OCI-LY7 (cell line): ENCODE data around the gene AMZ1. TPM values are rescaled to one million over a fixed set of nuclear protein-coding genes. Genes with fewer than 3 reads are reported as not detected.

Experiments used
- BruUV-seq: library from RNA; stranded (reverse); fragments of 400-500 nt; replicated peaks from 2 replicates; lab custom pipeline; 2021; lab: Mats Ljungman, UMichigan
- CTCF ChIA-PET: fragments of 300-600 bp; sonication (Branson Sonifier 250); formaldehyde crosslinking; loops from one replicate; lab custom pipeline; 2022; ENCODE audit warnings: antibody characterized with exemption; ENCODE audit not compliant: unreplicated experiment; lab: Charles Lee
- POLR2A ChIA-PET: fragments of 300-600 bp; sonication (Branson Sonifier 250); formaldehyde crosslinking; loops from one replicate; lab custom pipeline; 2022; ENCODE audit warnings: antibody characterized with exemption; lab: Charles Lee
- DNase-seq: peaks from one replicate; pipeline ENCODE4 v3.0.0-alpha.2; 2015; ENCODE audit warnings: low spot score
- H2AFZ ChIP-seq: fragments of 200-600 bp; sonication (generic), shearing (Covaris generic); 2 replicates; pipeline ENCODE4 v1.6.1; 2014; ENCODE audit warnings: mild to moderate bottlenecking, antibody characterized with exemption, low read length, moderate library complexity
- H3K27ac ChIP-seq: fragments of 200-600 bp; sonication (generic); 2 replicates; pipeline ENCODE4 v1.5.1; 2014; ENCODE audit warnings: mixed run types, low read depth, mild to moderate bottlenecking, moderate library complexity, low read length, inconsistent platforms; ENCODE audit not compliant: poor library complexity, severe bottlenecking
- H3K36me3 ChIP-seq: fragments of 200-600 bp; sonication (generic); 2 replicates; pipeline ENCODE4 v1.6.1; 2014; ENCODE audit warnings: mild to moderate bottlenecking, antibody characterized with exemption, low read length, moderate library complexity, mixed read lengths; ENCODE audit not compliant: insufficient read depth
- H3K4me1 ChIP-seq: fragments of 200-600 bp; sonication (generic); 2 replicates; pipeline ENCODE4 v1.5.1; 2014; ENCODE audit warnings: mild to moderate bottlenecking, low read length; ENCODE audit not compliant: insufficient read depth, poor library complexity, severe bottlenecking
- H3K4me2 ChIP-seq: fragments of 200-600 bp; sonication (generic); 2 replicates; pipeline ENCODE4 v1.6.1; 2014; ENCODE audit warnings: mild to moderate bottlenecking, low read length
- H3K4me3 ChIP-seq: fragments of 200-600 bp; sonication (generic); 2 replicates; pipeline ENCODE4 v1.5.1; 2014; ENCODE audit warnings: mild to moderate bottlenecking, low read depth, low read length; ENCODE audit not compliant: poor library complexity, severe bottlenecking
- H3K79me2 ChIP-seq: fragments of 200-600 bp; sonication (generic); 2 replicates; pipeline ENCODE4 v1.6.1; 2016; ENCODE audit warnings: low read depth, mild to moderate bottlenecking, low read length, moderate library complexity, mixed read lengths; ENCODE audit not compliant: insufficient read depth
- H3K9me2 ChIP-seq: fragments of 200-600 bp; sonication (generic); 2 replicates; pipeline ENCODE4 v1.6.1; 2016; ENCODE audit warnings: mild to moderate bottlenecking, low read length, mixed read lengths; ENCODE audit not compliant: insufficient read depth
- H3K9me3 ChIP-seq: fragments of 200-600 bp; sonication (generic); 2 replicates; pipeline ENCODE4 v1.6.1; 2014; ENCODE audit warnings: mild to moderate bottlenecking, mixed run types, low read length, mixed read lengths
- H4K20me1 ChIP-seq: fragments of 200-600 bp; sonication (generic); 2 replicates; pipeline ENCODE4 v1.6.1; 2014; ENCODE audit warnings: mild to moderate bottlenecking, antibody characterized with exemption, low read length, moderate library complexity, mixed read lengths; ENCODE audit not compliant: insufficient read depth
- EZH2phosphoT487 ChIP-seq: fragments of 200-600 bp; sonication (generic); IDR thresholded peaks from 2 replicates; pipeline ENCODE4 v1.6.1; 2018; ENCODE audit warnings: low read depth, borderline replicate concordance, mild to moderate bottlenecking, mixed run types, antibody characterized with exemption, low read length, moderate library complexity, mixed read lengths
- intact Hi-C: fragments of 100-400 bp; cut with micrococcal nuclease; formaldehyde crosslinking; loops from one replicate; pipeline ENCODE4 v1.10.0; 2022; ENCODE audit not compliant: unreplicated experiment
- total RNA-seq, 2 experiments: library from RNA; depleted of rRNA in 1 of 2; stranded (reverse); fragments of >200 nt in 1 of 2; shearing (Covaris generic) in 1 of 2; gene quantifications; 2 replicates each; pipeline ENCODE4 v1.2.3, GENCODE V29; 2014 to 2022
- TF ChIP-seq, protein P1 (sequence below): fragments of 200-600 bp; sonication (generic); conservative IDR thresholded peaks from 2 replicates; pipeline ENCODE4 v1.5.1; 2014; ENCODE audit warnings: mild to moderate bottlenecking, antibody characterized with exemption, low read length, moderate library complexity, mixed read lengths

The AMZ1 gene
- total RNA-seq, 2 experiments from 2014 or later = 1.4 to 2.7 TPM

DNA sequence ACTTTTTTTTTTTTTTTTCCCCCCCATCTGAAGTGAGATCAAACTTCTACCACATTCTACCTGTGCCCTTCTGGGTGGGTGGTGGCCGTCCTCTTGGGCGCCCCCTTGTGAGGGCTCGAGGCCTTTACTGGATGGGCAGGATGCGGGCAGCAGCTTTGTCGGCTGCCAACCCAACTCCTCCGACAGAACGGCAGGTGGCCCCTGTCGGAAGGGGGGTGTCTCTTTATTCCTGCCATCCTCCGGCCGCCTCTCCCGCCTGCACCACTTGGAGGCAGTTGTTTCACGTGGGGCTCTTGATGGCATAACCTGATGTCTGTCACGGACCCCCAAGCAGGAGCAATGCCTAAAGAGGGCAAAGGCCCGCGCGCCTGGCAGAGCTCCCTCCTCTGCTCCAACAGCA is 31.0 kb downstream of the AMZ1 start:
- Histone ChIP-seq H3K9me2 (no peaks in the 10 kb centered on the region), H3K27ac (no peak overlapping the region), H2AFZ (no peak overlapping the region), H3K4me2 (no peak overlapping the region), H3K36me3 (no peaks in the 10 kb centered on the region), H3K4me1 (peaks cover 32% of the 10 kb centered on the region), H3K9me3 (no peaks in the 10 kb centered on the region), H3K4me3 (no peak overlapping the region), H4K20me1 (no peaks in the 10 kb centered on the region), H3K79me2 (no peaks in the 10 kb centered on the region)
- ChIA-PET CTCF (interaction anchor here (0.6 to 2.2 kb wide), 2 partner anchors 9 to 79 kb away, joined by 3 to 12 read pairs; no protein-coding TSS in a partner anchor), POLR2A (interaction anchor here (0.9 to 1.1 kb wide), 2 partner anchors 8 to 10 kb away, joined by 3 to 4 read pairs; no protein-coding TSS in a partner anchor)
- DNase-seq = peak; percentile 55
- no peak for TF ChIP-seq EZH2phosphoT487
- TF ChIP-seq, protein P1, sequence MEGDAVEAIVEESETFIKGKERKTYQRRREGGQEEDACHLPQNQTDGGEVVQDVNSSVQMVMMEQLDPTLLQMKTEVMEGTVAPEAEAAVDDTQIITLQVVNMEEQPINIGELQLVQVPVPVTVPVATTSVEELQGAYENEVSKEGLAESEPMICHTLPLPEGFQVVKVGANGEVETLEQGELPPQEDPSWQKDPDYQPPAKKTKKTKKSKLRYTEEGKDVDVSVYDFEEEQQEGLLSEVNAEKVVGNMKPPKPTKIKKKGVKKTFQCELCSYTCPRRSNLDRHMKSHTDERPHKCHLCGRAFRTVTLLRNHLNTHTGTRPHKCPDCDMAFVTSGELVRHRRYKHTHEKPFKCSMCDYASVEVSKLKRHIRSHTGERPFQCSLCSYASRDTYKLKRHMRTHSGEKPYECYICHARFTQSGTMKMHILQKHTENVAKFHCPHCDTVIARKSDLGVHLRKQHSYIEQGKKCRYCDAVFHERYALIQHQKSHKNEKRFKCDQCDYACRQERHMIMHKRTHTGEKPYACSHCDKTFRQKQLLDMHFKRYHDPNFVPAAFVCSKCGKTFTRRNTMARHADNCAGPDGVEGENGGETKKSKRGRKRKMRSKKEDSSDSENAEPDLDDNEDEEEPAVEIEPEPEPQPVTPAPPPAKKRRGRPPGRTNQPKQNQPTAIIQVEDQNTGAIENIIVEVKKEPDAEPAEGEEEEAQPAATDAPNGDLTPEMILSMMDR = peak; percentile 81
- intact Hi-C loops = no loop called here
- no TSS peak for BruUV-seq

DNA sequence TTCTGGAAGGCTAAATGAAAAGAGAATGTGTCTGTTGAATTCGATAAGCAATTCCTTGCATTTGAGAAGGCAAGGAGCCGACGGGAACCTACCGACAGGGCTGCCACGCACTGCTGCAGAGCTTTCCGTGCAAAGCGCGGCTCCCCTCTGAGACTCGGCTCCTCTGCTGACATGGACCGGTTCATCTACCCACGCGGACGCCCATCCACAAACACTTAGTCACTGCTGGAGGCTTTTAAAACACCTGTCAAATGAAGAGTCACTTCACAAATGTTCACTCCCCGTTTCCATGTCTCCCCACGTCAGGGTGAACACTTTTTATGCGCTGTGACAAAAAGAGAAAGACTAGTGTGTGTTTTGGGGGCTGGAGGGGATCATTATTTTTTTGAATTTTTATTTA is 32.0 kb downstream of the AMZ1 start:
- intact Hi-C loops = no loop called here
- H3K36me3 ChIP-seq = no peaks in the 10 kb centered on the region
- H3K79me2 ChIP-seq = no peaks in the 10 kb centered on the region
- H3K4me1 ChIP-seq = peaks cover 27% of the 10 kb centered on the region
- BruUV-seq = no TSS peak
- no peak overlapping the region for H3K27ac ChIP-seq
- no peaks in the 10 kb centered on the region for H3K9me3 ChIP-seq
- H4K20me1 ChIP-seq = no peaks in the 10 kb centered on the region
- H3K4me2 ChIP-seq = no peak overlapping the region
- H2AFZ ChIP-seq = no peak overlapping the region
- no peak for DNase-seq
- H3K9me2 ChIP-seq = no peaks in the 10 kb centered on the region
- ChIA-PET CTCF (interaction anchor here (2.2 kb wide), 1 partner anchor 10 kb away, joined by 12 read pairs; no protein-coding TSS in a partner anchor), POLR2A (interaction anchor here (1.1 to 1.3 kb wide), 2 partner anchors 9 kb away, joined by 4 read pairs; no protein-coding TSS in a partner anchor)
- TF ChIP-seq EZH2phosphoT487 = no peak
- TF ChIP-seq, protein P1 = no peak
- H3K4me3 ChIP-seq = no peak overlapping the region

DNA sequence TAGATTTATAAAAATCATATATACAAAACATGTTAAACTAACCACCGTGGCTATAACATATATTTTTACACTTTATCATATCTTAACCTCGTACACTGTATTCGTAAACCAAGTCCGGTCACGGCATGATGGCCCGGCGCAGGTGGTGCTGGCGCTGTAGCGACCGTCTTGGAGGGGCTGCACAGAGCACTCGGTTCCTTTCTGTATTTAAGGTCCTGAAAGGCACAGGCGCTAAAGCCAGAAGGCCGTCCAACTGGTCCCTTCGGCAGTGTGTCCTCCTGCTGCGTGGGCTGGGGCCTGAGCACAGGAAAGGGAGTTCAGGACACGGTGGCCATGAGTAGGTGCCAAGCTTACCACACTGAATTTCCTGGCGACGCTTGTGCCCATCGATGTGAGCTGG is 33.8 kb downstream of the AMZ1 start:
- H2AFZ ChIP-seq = no peak overlapping the region
- no peaks in the 10 kb centered on the region for H4K20me1 ChIP-seq
- POLR2A ChIA-PET = no interaction called here
- intact Hi-C loops = no loop called here
- no peak for DNase-seq
- TF ChIP-seq, protein P1 = no peak
- TF ChIP-seq EZH2phosphoT487 = no peak
- no peak overlapping the region for H3K4me3 ChIP-seq
- no peaks in the 10 kb centered on the region for H3K9me3 ChIP-seq
- no peaks in the 10 kb centered on the region for H3K9me2 ChIP-seq
- CTCF ChIA-PET = no interaction called here
- H3K4me1 ChIP-seq = peaks cover 11% of the 10 kb centered on the region
- no peak overlapping the region for H3K27ac ChIP-seq
- H3K36me3 ChIP-seq = no peaks in the 10 kb centered on the region
- H3K79me2 ChIP-seq = no peaks in the 10 kb centered on the region
- H3K4me2 ChIP-seq = no peak overlapping the region
- BruUV-seq = no TSS peak
